PC-9 (cell line): ENCODE data around the gene CLASP1.

Experiments used
- EZH2 ChIP-seq: fragments of 200-600 bp; sonication (generic); IDR thresholded peaks from 2 replicates; pipeline ENCODE4 v1.8.0; 2017; ENCODE audit warnings: antibody characterized with exemption, low read depth
- TF ChIP-seq, protein P1 (sequence below): fragments of 200-600 bp; sonication (generic); conservative IDR thresholded peaks from 2 replicates; pipeline ENCODE4 v1.6.1; 2017; ENCODE audit warnings: mixed run types, antibody characterized with exemption, mild to moderate bottlenecking, moderate library complexity

DNA sequence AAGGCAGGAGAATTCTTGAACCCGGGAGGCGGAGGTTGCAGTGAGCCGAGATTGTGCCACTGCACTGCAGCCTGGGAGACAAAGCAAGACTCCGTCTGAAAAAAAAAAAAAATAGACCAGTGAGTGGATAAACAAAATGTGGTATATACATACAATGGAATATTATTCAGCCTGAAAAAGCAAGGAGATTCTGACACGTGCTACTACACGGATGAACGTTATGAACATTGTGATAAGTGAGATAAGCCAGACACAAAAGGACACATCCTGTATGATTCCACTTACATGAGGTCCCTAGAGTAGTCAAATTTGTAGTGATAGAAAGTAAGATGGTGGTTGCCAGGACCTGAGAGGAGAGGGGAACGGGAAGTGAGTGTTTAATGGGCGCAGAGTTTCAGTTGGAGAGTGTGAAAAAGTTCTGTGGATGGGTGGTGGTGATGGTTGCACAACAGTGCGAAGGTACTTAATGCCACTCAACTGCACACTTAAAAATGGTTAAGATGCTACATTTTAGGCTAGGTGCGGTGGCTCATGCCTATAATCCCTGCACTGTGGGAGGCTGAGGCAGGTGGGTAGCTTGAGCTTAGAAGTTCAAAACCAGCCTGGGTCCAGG is 49.2 kb upstream of the CLASP1 start:
- TF ChIP-seq, protein P1, sequence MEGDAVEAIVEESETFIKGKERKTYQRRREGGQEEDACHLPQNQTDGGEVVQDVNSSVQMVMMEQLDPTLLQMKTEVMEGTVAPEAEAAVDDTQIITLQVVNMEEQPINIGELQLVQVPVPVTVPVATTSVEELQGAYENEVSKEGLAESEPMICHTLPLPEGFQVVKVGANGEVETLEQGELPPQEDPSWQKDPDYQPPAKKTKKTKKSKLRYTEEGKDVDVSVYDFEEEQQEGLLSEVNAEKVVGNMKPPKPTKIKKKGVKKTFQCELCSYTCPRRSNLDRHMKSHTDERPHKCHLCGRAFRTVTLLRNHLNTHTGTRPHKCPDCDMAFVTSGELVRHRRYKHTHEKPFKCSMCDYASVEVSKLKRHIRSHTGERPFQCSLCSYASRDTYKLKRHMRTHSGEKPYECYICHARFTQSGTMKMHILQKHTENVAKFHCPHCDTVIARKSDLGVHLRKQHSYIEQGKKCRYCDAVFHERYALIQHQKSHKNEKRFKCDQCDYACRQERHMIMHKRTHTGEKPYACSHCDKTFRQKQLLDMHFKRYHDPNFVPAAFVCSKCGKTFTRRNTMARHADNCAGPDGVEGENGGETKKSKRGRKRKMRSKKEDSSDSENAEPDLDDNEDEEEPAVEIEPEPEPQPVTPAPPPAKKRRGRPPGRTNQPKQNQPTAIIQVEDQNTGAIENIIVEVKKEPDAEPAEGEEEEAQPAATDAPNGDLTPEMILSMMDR, result no peak
- no peak for TF ChIP-seq EZH2
